HepG2 (cell line): ENCODE measurements around the gene ENPP1. TPM values are rescaled to one million over a fixed set of nuclear protein-coding genes. Genes with fewer than 3 reads are reported as not detected.

Experiments
- CEBPG ChIP-seq: IDR thresholded peaks from 2 replicates; pipeline ENCODE4 v1.6.1; 2016
- FOXC1 ChIP-seq: sonication (generic); formaldehyde crosslinking; IDR thresholded peaks from 2 replicates; pipeline ENCODE4 v1.8.0; 2022; ENCODE audit warnings: mild to moderate bottlenecking, missing genetic modification reagents, borderline replicate concordance
- PAX8 ChIP-seq: sonication (generic); formaldehyde crosslinking; IDR thresholded peaks from 2 replicates; pipeline ENCODE4 v1.8.0; 2022; ENCODE audit warnings: mild to moderate bottlenecking, missing genetic modification reagents, borderline replicate concordance
- RXRB ChIP-seq: IDR thresholded peaks from 2 replicates; pipeline ENCODE4 v1.6.1; 2016; ENCODE audit warnings: borderline replicate concordance, missing genetic modification reagents, missing compliant biosample characterization
- SMYD3 ChIP-seq: sonication (generic); formaldehyde crosslinking; IDR thresholded peaks from 2 replicates; pipeline ENCODE4 v1.8.1; 2023; ENCODE audit warnings: mild to moderate bottlenecking, missing genetic modification reagents
- SNAI1 ChIP-seq: sonication (generic); formaldehyde crosslinking; IDR thresholded peaks from 2 replicates; pipeline ENCODE4 v1.5.0; 2020; ENCODE audit warnings: mild to moderate bottlenecking, missing genetic modification reagents, borderline replicate concordance
- TSC22D2 ChIP-seq: sonication (generic); formaldehyde crosslinking; IDR thresholded peaks from 2 replicates; pipeline ENCODE4 v1.5.1; 2020; ENCODE audit warnings: missing genetic modification reagents, mild to moderate bottlenecking, borderline replicate concordance
- ZNF24 ChIP-seq: fragments of 450-650 bp; IDR thresholded peaks from 2 replicates; pipeline ENCODE4 v1.6.1; 2017; ENCODE audit warnings: antibody characterized with exemption, mild to moderate bottlenecking
- ZNF260 ChIP-seq: sonication (generic); formaldehyde crosslinking; IDR thresholded peaks from 2 replicates; pipeline ENCODE4 v1.4.0; 2020; ENCODE audit warnings: missing genetic modification reagents, low read depth, mild to moderate bottlenecking, borderline replicate concordance
- ZNF34 ChIP-seq: sonication (generic); formaldehyde crosslinking; IDR thresholded peaks from 2 replicates; pipeline ENCODE4 v1.4.0; 2020; ENCODE audit warnings: mild to moderate bottlenecking, missing genetic modification reagents, borderline replicate concordance
- polyA plus RNA-seq, 8 experiments: library from polyadenylated mRNA; depleted of rRNA in 3 of 8; stranded (reverse) in 7 of 8; unstranded in 1 of 8; fragments of >200 nt; fragmentation: Illumina TruSeq in 4 of 8; extraction: Trizol in 4 of 8; gene quantifications; 2 replicates each; pipeline versions ENCODE4 v1.2.1 to v1.2.3, GENCODE V29; 2011 to 2016; ENCODE audit warnings: low read depth in 4 of 8, missing spikeins in 1 of 8, mixed read lengths in 1 of 8; ENCODE audit not compliant: insufficient read depth in 1 of 8
- total RNA-seq, 5 experiments: library from RNA; depleted of rRNA; stranded (reverse); fragments of >200 nt; fragmentation: Illumina TruSeq; extraction: Trizol; gene quantifications; 2 replicates each; pipeline ENCODE4 v1.2.3, GENCODE V29; 2016; ENCODE audit warnings: low read depth in 1 of 5
- TF ChIP-seq, protein P1 (sequence below): sonication (generic); formaldehyde crosslinking; IDR thresholded peaks from 2 replicates; pipeline ENCODE4 v1.5.1; 2020; ENCODE audit warnings: mild to moderate bottlenecking, missing genetic modification reagents, borderline replicate concordance
- TF ChIP-seq, protein P2 (sequence below): sonication (generic); formaldehyde crosslinking; IDR thresholded peaks from 2 replicates; pipeline ENCODE4 v1.4.0; 2020; ENCODE audit warnings: missing genetic modification reagents
- TF ChIP-seq, protein P3 (sequence below): sonication (generic); formaldehyde crosslinking; IDR thresholded peaks from 2 replicates; pipeline ENCODE4 v1.4.0; 2020; ENCODE audit warnings: missing genetic modification reagents, mild to moderate bottlenecking, borderline replicate concordance
- TF ChIP-seq, protein P4 (sequence below): sonication (generic); formaldehyde crosslinking; IDR thresholded peaks from 2 replicates; pipeline ENCODE4 v1.4.0; 2020; ENCODE audit warnings: missing genetic modification reagents

Gene ENPP1
- total and polyA plus RNA-seq, 2 of the 13 experiments (the other 11 are each of a cell fraction or from before 2014, with no cell fraction given) = 56.5 to 160 TPM

DNA sequence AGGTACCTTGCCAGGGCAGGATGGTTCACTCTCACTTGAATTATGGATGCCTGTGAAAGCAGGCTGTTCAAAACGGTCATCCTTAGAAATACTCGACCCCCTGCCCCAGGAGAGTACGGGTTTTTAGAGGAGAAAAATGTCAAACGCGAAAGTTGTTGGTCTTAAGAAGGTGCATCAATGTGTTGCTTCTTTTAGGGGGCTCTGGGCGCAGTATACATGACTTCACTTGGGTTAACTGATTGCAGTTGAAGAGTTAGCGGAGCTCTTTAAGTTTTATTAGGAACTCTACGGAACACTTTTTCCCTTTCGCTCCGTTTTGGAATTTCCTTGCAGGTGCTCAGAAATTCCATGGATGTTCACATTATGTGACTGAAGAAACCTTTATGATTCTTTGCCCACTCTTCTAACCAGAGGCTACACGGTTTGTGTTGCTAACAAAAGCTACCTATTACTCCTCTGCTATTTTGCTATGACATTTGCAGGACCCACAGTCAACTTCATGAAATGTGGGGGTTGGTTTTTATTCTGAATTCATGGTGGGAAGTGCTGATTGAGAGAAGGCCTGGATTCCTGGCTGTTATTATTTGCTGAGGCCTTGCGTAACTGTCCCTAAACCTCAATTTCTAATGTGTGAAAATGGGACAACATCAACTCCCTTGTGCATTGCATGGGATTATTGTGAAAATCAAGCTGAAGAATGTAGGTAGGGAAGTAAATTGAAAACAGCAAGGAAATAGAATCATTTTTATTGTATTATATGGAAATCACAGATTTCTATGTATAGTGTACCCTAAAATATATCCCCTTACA lies 845 bp downstream of the ENPP1 start (continued):
- TF ChIP-seq, protein P1, sequence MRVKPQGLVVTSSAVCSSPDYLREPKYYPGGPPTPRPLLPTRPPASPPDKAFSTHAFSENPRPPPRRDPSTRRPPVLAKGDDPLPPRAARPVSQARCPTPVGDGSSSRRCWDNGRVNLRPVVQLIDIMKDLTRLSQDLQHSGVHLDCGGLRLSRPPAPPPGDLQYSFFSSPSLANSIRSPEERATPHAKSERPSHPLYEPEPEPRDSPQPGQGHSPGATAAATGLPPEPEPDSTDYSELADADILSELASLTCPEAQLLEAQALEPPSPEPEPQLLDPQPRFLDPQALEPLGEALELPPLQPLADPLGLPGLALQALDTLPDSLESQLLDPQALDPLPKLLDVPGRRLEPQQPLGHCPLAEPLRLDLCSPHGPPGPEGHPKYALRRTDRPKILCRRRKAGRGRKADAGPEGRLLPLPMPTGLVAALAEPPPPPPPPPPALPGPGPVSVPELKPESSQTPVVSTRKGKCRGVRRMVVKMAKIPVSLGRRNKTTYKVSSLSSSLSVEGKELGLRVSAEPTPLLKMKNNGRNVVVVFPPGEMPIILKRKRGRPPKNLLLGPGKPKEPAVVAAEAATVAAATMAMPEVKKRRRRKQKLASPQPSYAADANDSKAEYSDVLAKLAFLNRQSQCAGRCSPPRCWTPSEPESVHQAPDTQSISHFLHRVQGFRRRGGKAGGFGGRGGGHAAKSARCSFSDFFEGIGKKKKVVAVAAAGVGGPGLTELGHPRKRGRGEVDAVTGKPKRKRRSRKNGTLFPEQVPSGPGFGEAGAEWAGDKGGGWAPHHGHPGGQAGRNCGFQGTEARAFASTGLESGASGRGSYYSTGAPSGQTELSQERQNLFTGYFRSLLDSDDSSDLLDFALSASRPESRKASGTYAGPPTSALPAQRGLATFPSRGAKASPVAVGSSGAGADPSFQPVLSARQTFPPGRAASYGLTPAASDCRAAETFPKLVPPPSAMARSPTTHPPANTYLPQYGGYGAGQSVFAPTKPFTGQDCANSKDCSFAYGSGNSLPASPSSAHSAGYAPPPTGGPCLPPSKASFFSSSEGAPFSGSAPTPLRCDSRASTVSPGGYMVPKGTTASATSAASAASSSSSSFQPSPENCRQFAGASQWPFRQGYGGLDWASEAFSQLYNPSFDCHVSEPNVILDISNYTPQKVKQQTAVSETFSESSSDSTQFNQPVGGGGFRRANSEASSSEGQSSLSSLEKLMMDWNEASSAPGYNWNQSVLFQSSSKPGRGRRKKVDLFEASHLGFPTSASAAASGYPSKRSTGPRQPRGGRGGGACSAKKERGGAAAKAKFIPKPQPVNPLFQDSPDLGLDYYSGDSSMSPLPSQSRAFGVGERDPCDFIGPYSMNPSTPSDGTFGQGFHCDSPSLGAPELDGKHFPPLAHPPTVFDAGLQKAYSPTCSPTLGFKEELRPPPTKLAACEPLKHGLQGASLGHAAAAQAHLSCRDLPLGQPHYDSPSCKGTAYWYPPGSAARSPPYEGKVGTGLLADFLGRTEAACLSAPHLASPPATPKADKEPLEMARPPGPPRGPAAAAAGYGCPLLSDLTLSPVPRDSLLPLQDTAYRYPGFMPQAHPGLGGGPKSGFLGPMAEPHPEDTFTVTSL (CRISPR knock-in tag) = 0 out of 2 replicates have a peak, but pooled peaks have one; percentile 62
- TF ChIP-seq CEBPG (CRISPR knock-in tag) (peak; percentile 90), FOXC1 (CRISPR knock-in tag) (no peak), PAX8 (CRISPR knock-in tag) (no peak), ZNF24 (no peak), RXRB (CRISPR knock-in tag) (peak; percentile 4; the same call in 1 of the 2 replicates), ZNF34 (CRISPR knock-in tag) (0 out of 2 replicates have a peak, but pooled peaks have one; percentile 60), TSC22D2 (CRISPR knock-in tag) (peak; percentile 13; the same call in 1 of the 2 replicates), SMYD3 (CRISPR knock-in tag) (peak; percentile 11; the same call in 1 of the 2 replicates), ZNF260 (CRISPR knock-in tag) (no peak), SNAI1 (CRISPR knock-in tag) (no peak)
- TF ChIP-seq, protein P2, sequence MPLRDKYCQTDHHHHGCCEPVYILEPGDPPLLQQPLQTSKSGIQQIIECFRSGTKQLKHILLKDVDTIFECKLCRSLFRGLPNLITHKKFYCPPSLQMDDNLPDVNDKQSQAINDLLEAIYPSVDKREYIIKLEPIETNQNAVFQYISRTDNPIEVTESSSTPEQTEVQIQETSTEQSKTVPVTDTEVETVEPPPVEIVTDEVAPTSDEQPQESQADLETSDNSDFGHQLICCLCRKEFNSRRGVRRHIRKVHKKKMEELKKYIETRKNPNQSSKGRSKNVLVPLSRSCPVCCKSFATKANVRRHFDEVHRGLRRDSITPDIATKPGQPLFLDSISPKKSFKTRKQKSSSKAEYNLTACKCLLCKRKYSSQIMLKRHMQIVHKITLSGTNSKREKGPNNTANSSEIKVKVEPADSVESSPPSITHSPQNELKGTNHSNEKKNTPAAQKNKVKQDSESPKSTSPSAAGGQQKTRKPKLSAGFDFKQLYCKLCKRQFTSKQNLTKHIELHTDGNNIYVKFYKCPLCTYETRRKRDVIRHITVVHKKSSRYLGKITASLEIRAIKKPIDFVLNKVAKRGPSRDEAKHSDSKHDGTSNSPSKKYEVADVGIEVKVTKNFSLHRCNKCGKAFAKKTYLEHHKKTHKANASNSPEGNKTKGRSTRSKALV (CRISPR knock-in tag) = peak; percentile 23; the same call in 1 of the 2 replicates
- TF ChIP-seq, protein P3, sequence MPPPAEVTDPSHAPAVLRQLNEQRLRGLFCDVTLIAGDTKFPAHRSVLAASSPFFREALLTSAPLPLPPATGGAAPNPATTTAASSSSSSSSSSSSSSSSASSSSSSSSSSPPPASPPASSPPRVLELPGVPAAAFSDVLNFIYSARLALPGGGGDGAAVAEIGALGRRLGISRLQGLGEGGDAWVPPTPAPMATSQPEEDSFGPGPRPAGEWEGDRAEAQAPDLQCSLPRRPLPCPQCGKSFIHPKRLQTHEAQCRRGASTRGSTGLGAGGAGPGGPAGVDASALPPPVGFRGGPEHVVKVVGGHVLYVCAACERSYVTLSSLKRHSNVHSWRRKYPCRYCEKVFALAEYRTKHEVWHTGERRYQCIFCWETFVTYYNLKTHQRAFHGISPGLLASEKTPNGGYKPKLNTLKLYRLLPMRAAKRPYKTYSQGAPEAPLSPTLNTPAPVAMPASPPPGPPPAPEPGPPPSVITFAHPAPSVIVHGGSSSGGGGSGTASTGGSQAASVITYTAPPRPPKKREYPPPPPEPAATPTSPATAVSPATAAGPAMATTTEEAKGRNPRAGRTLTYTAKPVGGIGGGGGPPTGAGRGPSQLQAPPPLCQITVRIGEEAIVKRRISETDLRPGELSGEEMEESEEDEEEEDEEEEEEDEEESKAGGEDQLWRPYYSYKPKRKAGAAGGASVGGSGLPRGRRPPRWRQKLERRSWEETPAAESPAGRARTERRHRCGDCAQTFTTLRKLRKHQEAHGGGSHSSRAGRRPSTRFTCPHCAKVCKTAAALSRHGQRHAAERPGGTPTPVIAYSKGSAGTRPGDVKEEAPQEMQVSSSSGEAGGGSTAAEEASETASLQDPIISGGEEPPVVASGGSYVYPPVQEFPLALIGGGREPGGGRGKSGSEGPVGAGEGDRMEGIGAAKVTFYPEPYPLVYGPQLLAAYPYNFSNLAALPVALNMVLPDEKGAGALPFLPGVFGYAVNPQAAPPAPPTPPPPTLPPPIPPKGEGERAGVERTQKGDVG (CRISPR knock-in tag) = no peak; the same call in 1 of the 2 replicates
- TF ChIP-seq, protein P4, sequence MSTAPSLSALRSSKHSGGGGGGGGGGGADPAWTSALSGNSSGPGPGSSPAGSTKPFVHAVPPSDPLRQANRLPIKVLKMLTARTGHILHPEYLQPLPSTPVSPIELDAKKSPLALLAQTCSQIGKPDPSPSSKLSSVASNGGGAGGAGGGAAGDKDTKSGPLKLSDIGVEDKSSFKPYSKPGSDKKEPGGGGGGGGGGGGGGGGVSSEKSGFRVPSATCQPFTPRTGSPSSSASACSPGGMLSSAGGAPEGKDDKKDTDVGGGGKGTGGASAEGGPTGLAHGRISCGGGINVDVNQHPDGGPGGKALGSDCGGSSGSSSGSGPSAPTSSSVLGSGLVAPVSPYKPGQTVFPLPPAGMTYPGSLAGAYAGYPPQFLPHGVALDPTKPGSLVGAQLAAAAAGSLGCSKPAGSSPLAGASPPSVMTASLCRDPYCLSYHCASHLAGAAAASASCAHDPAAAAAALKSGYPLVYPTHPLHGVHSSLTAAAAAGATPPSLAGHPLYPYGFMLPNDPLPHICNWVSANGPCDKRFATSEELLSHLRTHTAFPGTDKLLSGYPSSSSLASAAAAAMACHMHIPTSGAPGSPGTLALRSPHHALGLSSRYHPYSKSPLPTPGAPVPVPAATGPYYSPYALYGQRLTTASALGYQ = 0 out of 2 replicates have a peak, but pooled peaks have one; percentile 9
